ENCODE results near the gene MCUR1.
"Not testable (repeated sequence)": the region's sequence is repeated elsewhere in the genome, so short reads cannot be mapped to it uniquely, and the experiment has no call there.

The MCUR1 gene

DNA sequence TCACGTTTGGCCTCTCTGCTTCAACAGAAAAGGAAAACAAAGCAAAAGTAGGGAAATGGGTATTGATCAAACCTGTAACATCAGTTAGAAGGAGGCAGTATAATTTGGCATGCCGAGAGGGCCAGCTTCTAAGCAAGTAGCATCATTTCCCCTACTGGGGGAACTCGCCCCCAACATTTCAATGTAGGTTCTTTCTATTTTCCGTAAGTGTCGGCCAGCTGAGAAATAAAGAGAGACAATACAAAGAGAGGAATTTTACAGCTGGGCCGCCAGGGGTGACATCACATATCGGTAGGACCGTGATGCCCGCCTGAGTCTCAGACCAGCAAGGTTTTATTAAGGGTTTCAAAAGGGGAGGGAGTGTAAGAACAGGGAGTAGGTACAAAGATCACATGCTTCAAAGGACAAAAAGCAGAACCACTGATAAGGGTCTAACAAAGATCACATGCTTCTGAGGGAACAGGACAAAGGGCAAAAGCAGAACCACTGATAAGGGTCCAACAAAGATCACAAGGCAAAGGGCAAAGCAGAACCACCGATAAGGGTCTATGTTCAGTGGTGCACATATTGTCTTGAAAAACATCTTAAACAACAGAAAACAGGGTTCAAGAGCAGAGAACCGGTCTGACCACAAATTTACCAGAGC lies 14.4 kb upstream of the MCUR1 start:
- DNase-seq (ENCODE audit: low read depth) = not testable (repeated sequence)

- DNase-seq (ENCODE audit: low read depth) = no peak
These were observed 12.7 kb upstream of the MCUR1 start for GRCh38 chr6:13827032-13827431.

DNA sequence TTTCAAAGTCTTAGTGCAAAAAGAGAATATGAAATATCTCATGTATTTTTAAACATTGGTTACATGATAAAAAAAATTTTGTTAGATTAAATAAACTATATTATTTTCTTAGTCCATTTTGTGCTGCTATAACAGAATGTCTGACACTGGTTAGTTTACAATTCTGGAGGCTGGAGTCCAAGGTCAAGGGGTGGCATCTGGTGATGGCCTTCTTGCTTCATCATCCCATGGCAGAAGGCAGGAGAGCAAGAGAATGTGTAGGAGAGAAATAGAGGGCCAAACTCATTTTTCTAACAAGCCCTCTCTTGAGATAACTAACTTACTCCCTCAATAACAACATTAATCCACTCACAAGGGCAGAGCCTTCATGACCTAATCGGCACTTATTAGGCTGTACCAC lies 11.5 kb upstream of the MCUR1 start:
- DNase-seq (ENCODE audit: low read depth) = no peak

GRCh38 chr6:13818341-13818740 lies 4.0 kb upstream of the MCUR1 start:
- no peak for DNase-seq (ENCODE audit: low read depth)

GRCh38 chr6:13814938-13815575 lies 700 bp upstream of the MCUR1 start:
- DNase-seq (ENCODE audit: low read depth) = peak; percentile 24

DNA sequence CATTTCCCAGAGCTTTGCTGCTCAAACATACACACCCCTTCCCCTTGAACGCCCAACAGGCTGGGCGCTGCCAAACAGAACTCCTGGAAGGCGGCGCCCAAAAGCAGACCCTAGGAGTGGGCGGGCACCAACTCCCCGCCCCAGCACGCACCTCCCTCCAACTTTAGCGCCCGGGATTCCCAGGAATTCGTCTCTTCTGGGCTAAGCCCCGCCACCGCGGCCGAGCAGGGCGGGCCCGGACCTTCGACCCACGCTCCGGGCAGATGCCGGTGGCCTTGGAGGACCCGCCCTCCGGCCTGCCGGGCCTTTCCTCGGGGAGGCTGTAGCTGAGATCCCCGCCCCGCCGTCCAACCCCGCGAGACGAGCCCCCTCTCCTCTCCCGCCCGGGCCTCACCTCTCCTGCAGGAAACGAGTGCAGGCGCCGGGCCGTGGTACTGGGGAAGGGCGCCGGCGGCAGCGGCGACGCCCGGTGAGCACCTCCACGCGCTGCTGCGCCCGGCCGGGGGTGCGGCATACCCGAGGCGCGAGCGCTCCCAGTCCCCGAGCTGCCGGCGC lies 659 bp downstream of the MCUR1 start:
- DNase-seq (ENCODE audit: low read depth) = peak; percentile 80

GRCh38 chr6:13813026-13813425 lies 1.3 kb downstream of the MCUR1 start:
- DNase-seq (ENCODE audit: low read depth) = peak; percentile 17

GRCh38 chr6:13812359-13812642 lies 2.1 kb downstream of the MCUR1 start:
- no peak for DNase-seq (ENCODE audit: low read depth)

DNA sequence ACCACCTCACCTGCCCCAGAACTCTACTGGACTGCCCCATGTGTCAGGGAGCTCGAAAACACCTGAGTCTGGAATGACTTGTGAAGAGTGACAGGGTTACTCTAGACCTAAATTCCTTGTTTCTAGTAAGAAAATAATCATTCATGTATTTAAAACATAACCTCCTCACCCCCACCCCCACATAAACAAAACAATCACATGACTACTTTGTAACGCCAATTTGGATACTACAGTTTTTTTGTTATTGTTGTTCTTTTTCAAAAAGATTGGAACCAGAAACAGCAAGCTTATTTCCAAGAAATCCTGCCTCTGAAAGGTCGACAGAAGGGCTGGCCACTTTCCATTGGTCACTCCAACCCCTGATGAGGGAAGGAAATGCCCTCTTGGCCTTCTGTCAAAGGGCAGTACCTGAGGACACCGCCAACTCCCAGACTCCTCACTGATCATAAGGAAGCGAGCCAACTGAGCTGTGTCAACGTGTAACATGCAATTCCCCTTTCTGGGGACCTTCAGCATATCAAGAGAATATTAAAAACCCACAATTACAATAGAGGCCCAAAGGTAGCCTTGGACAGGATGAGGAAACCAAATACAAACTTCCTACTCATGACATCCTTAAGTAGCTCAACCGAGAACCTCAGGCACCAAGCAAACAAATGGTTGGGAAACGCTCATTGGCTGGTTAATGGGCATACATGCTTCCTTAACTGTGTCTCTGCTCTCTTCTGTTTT lies 2.6 kb downstream of the MCUR1 start:
- DNase-seq (ENCODE audit: low read depth) = no peak

DNA sequence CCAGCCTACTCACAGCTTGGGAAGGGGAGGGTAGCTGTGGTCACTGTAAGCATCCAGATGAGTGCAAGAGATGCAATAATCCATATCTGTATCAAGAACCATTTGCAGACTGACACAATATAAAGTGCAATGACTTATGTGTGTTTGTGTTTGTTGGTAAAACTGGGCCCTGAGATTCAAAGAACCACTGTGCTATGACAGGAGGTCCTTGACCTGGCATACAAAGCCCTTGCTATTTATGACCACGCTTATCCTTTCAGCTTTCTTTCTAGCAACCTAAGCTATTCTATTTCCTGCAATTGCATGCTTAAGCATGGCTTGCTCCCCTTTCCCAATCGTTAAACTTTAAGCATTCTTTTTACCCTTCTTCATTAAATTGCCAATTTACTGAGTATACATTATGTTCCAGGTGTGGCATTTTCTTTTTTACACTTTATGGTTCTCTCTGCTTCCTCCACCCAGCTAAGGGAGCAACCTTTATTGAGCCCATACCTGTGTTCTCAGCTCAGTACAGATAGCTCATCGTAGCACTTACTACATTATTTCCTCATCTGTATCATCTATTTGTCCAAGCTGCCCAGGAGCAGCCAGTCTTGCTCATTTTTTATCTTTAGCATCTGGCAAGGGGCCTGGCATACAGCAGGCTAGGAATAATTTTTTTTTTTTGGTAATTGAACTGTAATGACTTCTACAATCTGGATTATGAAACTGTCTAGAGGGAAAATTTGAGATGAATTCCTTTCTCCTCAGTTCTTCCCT lies 3.5 kb downstream of the MCUR1 start:
- no peak for DNase-seq (ENCODE audit: low read depth)

GRCh38 chr6:13808801-13809200 lies 5.6 kb downstream of the MCUR1 start:
- DNase-seq (ENCODE audit: low read depth) = no peak

GRCh38 chr6:13807696-13808095 lies 6.7 kb downstream of the MCUR1 start:
- DNase-seq (ENCODE audit: low read depth) = peak; percentile 42

DNA sequence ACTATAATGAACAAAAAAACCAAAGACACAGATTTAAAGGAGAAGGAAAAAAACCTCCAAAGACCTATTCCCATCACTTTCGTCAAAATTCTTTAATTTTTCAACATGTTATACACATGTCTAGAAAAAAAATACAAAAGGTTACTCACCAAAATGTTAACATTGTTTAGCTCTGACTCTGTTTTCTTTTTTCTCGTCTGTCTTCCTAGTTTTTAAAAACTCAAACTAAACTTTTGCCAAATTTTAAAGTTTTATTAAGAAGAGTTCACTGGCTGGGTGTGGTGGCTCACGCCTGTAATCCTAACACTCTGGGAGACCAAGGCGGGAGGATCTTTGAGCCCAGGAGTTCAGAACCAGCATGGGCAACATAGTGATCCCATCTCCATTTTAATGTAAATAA lies 10.8 kb downstream of the MCUR1 start:
- no peak for DNase-seq (ENCODE audit: low read depth)

DNA sequence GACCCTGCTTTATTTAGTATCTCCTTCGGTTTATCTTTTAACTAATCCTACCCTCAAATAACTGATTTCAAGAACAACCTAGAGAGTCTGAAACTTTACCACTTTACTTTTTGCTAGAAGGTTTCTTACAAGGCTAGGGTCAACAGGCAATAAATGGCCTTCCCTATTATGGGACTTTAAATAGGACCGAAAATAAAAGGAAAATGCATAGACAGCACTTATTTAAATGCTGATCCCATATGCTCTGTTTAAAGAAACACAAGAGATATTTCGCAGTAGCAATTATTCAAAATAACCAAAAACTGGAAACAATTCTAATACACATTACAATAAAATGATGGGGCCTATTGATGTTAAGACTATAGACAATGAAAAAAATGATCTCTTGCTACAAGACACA lies 13.7 kb downstream of the MCUR1 start:
- no peak for DNase-seq (ENCODE audit: low read depth)

- DNase-seq (ENCODE audit: low read depth) = no peak
These were observed 17.6 kb downstream of the MCUR1 start for GRCh38 chr6:13796781-13797180.

GRCh38 chr6:13795041-13795750 lies 19.2 kb downstream of the MCUR1 start:
- DNase-seq (ENCODE audit: low read depth) = peak; percentile 87

GRCh38 chr6:13794184-13794583 lies 20.2 kb downstream of the MCUR1 start:
- DNase-seq (ENCODE audit: low read depth) = peak; percentile 90

DNA sequence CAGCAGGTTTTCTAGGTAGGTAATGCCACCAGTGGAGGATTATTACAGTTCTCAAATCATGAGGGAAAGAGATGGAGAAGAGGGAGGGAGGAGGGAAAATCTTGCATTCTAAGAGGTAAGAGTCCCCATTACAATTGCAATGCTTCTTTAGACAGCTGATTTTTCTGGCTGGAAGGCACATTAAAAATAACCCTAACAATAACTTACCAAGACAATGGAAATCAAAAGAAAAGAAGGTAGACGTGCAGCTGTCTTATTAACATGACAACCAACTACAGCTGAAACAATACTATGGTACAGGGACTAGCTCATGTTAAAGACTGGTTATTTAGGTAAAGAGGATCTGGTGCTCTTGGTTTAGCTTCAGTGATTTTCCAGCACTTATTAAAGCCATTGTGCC lies 24.6 kb downstream of the MCUR1 start:
- no peak for DNase-seq (ENCODE audit: low read depth)

DNA sequence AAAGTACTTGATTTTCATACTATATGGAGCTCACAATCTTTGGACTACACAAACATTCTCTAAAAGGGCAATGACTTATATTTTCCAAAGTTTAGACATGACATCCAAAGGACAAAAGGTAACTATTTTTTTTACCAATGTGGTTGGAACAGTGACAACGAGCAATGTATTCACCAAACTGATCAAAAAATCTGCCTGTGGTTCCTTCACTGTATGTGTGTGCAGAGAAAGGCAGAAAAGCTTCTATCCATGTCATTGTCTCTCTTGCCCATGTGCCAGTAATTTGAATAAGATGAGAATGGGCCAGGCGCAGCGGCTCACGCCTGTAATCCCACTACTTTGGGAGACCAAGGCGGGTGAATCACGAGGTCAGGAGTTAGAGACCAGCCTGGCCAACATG lies 25.5 kb downstream of the MCUR1 start:
- no peak for DNase-seq (ENCODE audit: low read depth)

GRCh38 chr6:13787137-13787536 lies 27.2 kb downstream of the MCUR1 start:
- no peak for DNase-seq (ENCODE audit: low read depth)

GRCh38 chr6:13780162-13780561 lies 34.2 kb downstream of the MCUR1 start:
- DNase-seq (ENCODE audit: low read depth) = not testable (repeated sequence)

DNA sequence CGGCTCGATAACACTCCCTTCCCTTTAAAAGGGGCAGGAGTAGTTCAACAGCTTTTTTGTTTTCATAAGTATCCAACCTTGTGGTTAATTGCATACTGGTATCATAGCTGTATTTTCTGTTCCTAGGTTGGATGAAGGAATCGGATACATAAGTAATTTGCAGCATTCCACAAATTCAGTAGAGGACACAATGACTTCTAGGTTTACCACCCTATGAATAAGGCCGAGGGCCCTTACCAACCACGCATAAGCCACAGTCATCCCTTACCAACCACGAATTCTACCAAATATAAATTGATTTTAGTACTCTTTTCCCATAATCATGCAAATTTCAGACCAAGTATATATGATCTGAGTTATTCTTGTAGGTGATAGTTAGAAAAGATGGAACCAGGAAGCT lies 36.3 kb downstream of the MCUR1 start:
- DNase-seq (ENCODE audit: low read depth) = no peak

Measured in ELR (cell line).